Stimulated activated CD8-positive, alpha-beta memory T cell treated with anti-CD3 and anti-CD28 coated beads, Interleukin-4, amount 100 ng/mL, for 24 hours (primary cell): ENCODE measurements around the gene CACNA1I.

Experiments used
- DNase-seq: peaks from one replicate; pipeline ENCODE4 v3.0.0-alpha.2; 2020; ENCODE audit warnings: low read depth

Gene CACNA1I

GRCh38 chr22:39625569-39626537, 55.3 kb downstream of the CACNA1I start:
- no peak for DNase-seq

- DNase-seq, result no peak
Observed at GRCh38 chr22:39627208-39627607, 56.7 kb downstream of the CACNA1I start.

DNA sequence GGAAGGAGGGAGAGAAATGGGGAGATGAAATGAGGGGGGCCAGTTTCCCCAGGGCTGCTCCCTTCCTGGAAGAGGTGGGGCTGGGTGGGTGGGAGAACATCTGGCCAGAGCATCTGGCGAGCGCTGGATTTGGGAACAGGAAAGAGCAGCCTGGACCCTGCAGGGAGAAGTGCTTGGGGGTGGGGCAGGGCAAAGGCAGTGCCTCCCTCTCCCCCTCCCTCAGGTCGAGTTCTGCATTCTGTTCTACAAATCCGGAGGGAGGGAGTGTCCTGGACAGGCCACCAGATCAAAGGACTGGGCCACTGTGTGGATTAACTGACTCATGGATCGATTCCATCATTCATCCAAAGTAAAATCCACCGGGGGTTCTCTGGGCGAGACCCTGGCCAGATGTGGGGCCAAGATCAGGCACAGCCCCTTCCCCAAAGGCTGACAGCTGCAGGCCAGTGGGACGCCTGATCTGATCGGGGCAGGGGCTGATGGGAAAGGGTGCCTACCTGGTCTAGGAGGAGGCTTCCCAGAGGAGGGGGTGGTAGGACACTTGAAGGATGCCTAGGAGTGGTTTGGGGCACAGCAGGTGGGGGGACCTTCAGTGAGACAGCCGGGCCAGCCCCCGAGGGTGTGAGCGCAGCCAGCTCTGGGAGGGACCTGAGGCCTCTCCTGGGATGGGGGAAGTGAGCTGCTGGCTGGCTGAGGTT, 57.5 kb downstream of the CACNA1I start:
- DNase-seq, result no peak

DNA sequence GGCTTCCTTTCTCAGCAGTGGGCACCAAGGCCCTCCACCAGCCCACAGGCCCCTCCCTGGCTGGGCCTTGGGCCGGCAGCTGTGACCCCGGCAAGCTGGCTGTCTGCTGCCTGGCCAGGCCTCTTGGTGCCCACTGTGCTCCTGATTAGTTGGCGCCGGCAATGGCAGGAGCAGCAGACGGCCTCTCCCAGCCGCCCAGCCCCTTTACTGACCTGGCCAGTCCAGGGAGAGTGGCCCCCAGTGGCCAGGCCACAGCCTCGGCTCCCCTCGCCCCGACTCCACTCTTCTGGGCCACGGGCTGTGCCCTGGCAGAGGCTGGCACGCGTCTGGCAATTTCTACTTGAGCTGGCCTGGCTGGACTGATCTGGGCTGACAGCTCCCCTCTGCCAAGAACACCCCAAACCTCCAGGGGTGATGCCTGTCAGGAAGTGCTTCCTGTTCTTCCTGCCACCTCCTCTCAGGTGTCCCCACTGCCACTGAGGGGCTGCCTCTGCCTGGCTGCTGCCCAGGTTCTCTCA, 58.1 kb downstream of the CACNA1I start:
- no peak for DNase-seq

- DNase-seq, result no peak
Observed at GRCh38 chr22:39629851-39630250, 59.3 kb downstream of the CACNA1I start.

- DNase-seq, result no peak
Observed at GRCh38 chr22:39630721-39631120, 60.2 kb downstream of the CACNA1I start.

DNA sequence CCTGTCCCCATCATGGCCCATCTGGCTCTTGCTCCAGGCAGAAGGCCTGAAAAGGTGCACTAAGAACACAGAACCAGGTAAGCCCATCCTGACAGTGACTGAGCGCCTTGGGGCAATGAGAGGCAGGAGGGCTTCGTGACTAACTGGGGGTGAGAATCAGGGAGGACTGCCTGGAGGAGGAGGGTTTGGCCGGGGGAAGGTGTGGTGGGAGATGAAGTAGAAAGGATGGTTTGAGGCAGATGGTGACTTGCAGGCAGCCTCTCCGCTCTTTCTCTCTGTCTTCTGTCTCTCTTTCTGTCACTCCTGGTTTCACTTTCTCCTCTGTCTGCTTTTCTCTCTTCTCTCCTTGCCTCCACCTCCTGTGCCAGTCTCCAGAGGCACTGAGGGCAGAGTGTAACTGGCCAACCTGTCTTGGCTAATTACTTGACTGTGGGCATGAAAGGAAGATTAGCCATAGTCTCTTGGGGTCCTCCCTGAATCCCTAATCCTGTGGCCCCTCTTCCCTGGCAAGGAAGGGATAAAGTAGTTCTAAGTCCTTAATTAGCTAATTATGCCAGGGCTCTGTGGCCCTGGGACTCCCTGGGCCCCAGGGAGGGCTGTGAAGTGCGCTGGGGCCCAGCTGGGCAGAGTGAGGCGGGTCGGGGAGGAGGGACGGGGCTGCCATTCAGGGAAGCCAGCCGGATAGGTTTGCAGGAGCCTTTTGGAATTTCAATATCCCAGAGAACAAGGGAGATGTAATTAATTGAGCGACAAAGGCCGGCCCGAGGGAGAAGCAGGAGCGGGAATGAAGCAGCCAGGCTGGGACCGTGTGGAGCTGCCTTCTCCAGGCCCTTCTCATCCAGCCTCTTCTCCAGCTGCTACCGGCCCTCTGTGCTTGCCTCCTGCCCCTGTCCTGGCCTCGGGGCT, 61.1 kb downstream of the CACNA1I start:
- no peak for DNase-seq

DNA sequence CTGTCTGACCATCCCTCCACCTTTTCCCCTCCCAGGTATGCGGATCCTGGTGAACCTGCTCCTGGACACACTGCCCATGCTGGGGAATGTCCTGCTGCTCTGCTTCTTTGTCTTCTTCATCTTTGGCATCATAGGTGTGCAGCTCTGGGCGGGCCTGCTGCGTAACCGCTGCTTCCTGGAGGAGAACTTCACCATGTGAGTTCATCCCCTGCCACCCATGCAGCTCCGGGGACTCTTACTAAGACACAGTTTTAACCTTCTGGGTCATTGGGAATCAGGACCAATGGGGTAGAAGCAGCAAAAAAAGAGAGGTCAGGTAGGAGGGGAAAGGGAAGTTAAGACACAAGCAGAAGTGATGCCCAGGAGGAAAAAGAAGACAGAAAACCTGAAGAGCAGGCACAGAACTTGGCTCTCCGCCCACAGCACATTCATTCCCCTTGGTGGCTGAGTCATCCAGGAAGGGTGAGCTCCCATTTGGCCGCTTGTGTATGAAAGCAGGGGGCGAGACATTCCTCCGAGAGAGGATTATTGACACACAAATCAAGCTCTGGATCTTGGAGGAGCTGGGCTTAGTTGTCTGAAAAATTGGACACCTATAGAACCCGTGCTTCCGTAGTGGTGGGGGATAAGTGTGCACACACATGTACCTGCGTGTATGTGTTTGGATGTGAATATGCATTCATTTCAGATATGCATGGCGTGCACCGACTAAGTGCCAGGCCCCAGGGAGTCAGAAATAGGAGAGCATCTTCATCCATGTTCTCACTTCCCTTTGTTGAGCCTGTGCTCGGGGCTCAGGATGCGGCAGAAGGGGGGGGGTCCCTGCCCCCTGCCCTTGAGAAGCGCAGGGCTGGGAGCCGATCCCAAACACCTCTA, 64.2 kb downstream of the CACNA1I start:
- no peak for DNase-seq

DNA sequence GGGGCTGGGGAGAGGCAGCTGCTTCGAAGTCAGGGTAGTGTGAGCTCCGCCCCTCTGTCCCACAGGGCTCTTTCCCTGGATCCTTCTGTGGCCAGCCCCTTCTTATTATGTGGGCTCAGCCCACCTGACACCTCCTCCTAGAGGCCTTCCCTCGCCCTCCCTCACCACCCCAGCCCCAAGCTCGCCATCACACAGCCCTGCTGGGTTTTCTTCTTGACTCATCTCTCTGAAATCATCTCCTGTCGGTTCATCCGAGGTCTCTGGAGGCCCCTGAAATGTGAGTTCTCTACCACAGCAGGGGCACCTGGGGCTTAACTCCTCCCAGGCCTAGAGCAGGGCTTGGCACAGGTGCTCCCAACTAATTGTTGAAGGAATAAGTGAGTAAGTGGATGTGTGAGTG, 65.2 kb downstream of the CACNA1I start:
- no peak for DNase-seq

- DNase-seq, result no peak
Observed at GRCh38 chr22:39638958-39639357, 68.4 kb downstream of the CACNA1I start.

GRCh38 chr22:39641660-39642310, 71.2 kb downstream of the CACNA1I start:
- no peak for DNase-seq

DNA sequence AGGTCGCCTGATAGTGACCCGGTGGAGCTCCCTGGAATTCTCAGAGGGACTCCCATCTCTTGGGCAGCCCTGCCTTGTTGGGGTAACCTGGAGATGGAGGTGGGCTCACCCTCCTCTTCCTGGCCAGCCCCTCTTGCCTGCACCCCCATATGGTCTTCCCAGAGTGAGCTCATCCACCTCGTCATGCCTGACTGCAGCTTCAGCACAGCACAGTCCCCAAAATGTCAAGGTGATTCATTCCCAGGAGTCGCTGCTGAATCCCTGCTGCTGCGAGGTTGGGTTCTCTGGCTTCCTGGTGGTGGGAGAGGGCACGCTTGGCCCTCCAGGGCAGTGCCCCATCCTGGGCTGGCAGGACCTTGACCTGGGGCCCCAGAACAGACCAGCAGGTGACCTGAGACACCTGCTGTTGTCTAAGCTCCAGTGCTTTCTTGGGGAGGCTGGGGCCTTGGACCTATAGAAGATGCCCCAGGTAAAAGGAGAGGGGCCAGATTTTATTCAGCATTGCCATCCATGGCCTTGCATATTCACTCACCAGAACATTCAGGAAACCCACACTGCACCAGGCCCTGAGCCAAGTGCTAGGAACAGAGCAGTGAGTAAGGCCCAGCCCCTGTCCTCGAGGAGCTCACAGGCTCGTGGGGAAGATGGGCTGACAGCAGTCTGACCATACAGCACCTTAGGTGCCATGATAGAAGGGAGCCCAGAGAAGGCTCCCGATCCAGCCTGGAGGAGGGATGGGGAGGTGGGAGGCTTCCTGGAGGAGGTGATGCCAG, 72.9 kb downstream of the CACNA1I start:
- DNase-seq, result no peak

DNA sequence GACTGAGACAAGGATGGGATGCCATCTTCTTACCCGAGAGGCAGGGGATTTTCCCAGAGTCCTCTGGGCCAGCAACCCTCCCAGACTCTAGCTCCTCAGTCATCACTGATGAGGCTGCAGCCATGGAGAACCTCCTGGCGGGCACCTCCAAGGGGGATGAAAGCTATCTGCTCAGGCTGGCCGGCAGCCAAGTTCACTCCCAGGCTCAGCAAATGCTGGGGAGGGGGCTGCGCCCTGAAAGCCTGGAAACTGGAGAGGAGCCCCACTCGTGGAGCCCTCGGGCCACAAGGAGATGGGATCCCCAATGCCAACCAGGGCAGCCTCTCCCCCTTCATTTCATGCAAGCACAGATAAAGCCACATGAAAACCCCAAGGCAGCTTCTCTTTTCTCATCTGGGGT, 75.0 kb downstream of the CACNA1I start:
- no peak for DNase-seq

DNA sequence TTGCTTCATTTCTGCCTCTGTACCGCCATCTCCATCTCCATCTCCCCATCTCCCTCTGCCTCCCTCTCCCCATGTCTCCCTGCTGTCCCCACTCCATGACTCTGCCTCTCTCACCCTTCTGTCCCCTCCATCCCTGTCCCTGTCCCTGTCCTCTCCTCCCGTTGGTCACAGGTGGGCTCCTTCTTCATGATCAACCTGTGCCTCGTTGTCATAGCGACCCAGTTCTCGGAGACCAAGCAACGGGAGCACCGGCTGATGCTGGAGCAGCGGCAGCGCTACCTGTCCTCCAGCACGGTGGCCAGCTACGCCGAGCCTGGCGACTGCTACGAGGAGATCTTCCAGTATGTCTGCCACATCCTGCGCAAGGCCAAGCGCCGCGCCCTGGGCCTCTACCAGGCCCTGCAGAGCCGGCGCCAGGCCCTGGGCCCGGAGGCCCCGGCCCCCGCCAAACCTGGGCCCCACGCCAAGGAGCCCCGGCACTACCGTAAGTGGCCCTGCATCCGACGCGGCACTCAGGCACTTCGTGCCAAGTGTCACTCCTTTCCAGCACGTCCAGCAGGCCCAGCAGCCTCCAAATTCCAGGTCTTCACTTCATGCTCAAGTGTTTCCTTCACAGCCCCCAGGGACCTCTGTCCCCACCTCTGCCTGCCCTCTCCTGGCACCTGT, 76.0 kb downstream of the CACNA1I start:
- no peak for DNase-seq

DNA sequence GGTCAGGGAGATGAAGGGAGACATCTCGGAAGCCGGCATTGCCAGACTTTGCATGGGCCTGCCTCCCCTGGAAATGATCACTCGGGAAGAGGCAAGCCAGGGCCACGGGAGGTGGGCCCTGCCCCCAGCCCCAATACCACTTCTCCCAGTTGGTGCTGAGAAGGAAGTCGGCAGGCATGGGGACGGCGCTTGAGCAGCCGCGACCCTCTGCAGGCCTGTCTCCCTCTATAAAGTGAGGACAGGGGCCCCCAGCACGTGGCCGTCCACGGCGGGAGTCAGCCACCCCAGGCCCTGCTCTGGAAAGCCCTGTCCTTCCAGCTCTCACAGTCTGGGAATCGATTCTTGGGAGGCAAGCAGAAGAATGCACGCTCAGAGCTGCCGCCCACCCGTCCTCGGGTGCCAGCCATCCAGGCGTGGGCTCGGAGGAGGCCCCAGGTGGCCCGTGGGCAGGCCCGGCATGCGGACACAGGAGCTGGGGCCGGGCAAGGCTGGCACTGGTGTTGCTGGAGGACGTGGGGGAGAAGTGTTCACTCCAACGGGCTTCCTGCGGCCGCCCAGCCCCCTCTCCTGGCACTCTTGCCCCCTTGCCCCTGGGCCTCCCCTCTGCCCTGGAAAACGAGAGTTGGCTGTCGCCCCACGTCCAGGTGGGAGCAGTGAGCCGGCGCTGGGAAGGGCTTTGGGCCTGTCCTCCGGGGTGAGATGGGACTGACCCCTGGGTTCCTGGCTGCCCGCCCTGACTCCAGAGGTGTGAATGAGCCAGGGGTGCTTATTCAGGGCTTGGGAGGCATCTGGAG, 77.5 kb downstream of the CACNA1I start:
- no peak for DNase-seq

DNA sequence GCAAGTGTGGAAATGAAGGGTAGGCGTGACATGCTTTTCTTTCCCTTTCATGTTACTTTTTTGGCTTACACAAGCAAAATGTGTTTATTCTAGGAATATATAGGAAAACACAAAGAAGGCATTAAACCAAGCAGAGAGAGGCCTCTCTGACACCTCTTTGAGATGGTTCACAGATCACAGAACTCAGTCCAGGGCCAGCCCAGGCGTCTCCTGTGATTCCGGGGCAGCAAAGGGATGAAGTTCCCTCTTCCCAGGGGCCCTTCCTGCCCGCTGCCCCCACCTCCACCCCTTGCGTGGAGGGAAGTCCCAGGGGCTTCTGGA, 78.0 kb downstream of the CACNA1I start:
- no peak for DNase-seq

DNA sequence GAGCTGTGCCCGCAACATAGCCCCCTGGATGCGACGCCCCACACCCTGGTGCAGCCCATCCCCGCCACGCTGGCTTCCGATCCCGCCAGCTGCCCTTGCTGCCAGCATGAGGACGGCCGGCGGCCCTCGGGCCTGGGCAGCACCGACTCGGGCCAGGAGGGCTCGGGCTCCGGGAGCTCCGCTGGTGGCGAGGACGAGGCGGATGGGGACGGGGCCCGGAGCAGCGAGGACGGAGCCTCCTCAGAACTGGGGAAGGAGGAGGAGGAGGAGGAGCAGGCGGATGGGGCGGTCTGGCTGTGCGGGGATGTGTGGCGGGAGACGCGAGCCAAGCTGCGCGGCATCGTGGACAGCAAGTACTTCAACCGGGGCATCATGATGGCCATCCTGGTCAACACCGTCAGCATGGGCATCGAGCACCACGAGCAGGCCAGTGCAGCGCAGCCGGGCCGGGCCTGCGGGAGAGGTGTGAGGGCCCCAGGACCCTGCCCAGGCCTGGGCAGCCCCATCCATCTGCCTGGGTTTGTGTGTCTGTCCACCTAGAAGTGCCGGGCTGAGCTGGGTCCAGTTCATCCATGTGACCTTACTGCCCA, 79.0 kb downstream of the CACNA1I start:
- DNase-seq, result no peak
